Parathyroid adenoma (tissue), 2 donors: ENCODE measurements around the gene MRPL36.

Experiments used
- H2AFZ ChIP-seq: fragments of 300-600 bp; sonication (generic); one replicate; pipeline ENCODE4 v1.7.0; 2017; ENCODE audit warnings: antibody characterized with exemption, mild to moderate bottlenecking
- H3K27ac ChIP-seq: fragments of 300-600 bp; sonication (generic); one replicate; pipeline ENCODE4 v1.7.0; 2017
- H3K27me3 ChIP-seq: fragments of 300-600 bp; sonication (generic); one replicate; pipeline ENCODE4 v1.7.0; 2017; ENCODE audit warnings: low read length; ENCODE audit not compliant: control insufficient read depth, insufficient read depth
- H3K36me3 ChIP-seq: fragments of 300-600 bp; sonication (generic); one replicate; pipeline ENCODE4 v1.7.0; 2017; ENCODE audit warnings: low read length; ENCODE audit not compliant: control insufficient read depth, insufficient read depth
- H3K4me1 ChIP-seq: fragments of 300-600 bp; sonication (generic); one replicate; pipeline ENCODE4 v1.7.0; 2017; ENCODE audit warnings: control low read depth
- H3K4me2 ChIP-seq: fragments of 300-600 bp; sonication (generic); one replicate; pipeline ENCODE4 v1.7.0; 2017; ENCODE audit warnings: low read length
- H3K4me3 ChIP-seq: fragments of 300-600 bp; sonication (generic); one replicate; pipeline ENCODE4 v1.7.0; 2017; ENCODE audit warnings: low read depth, low read length
- H3K79me2 ChIP-seq: fragments of 300-600 bp; sonication (generic); one replicate; pipeline ENCODE4 v1.7.0; 2017; ENCODE audit warnings: control low read depth
- H3K9ac ChIP-seq: fragments of 300-600 bp; sonication (generic); one replicate; pipeline ENCODE4 v1.7.0; 2017; ENCODE audit warnings: mild to moderate bottlenecking
- H3K9me3 ChIP-seq: fragments of 300-600 bp; sonication (generic); one replicate; pipeline ENCODE4 v1.7.0; 2017; ENCODE audit warnings: low read length; ENCODE audit not compliant: control insufficient read depth
- TF ChIP-seq, protein P1 (sequence below): fragments of 300-600 bp; sonication (generic); IDR thresholded peaks from one replicate; pipeline ENCODE4 v1.7.0; 2017; ENCODE audit warnings: antibody characterized with exemption, mild to moderate bottlenecking
- donor health status: primary hyperparathyroidism.

The MRPL36 gene

DNA sequence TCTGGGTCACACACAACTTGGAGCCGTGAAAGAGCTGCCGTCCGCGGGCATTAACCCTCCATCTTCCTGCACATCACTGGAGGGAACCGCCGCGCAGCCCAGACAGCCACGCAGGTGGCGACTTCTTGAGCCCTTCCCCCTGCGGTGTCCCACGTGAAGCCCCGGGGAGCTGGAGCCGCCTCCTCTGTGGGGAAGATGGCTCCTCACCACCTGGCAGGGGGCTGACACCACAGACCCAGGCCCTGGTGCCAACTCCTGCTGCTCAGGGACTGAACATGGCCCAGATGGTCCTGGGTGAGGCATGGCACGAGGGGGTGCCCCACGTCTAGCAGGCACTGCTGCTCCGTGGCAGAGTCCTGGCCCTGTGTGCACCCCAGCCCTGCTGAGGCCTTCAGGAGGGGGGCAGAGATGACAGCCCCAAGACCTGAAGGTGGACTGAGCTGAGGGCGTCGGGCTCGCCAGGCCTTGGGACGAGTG is 40.5 kb upstream of the MRPL36 start:
- H3K9me3 ChIP-seq, result no peaks in the 10 kb centered on the region
- H3K4me1 ChIP-seq, result no peaks in the 10 kb centered on the region
- no peak overlapping the region for H3K9ac ChIP-seq
- no peak overlapping the region for H3K4me3 ChIP-seq
- H3K79me2 ChIP-seq, result no peaks in the 10 kb centered on the region
- H2AFZ ChIP-seq, result no peak overlapping the region
- no peaks in the 10 kb centered on the region for H3K36me3 ChIP-seq
- H3K27ac ChIP-seq, result no peak overlapping the region
- TF ChIP-seq, protein P1, sequence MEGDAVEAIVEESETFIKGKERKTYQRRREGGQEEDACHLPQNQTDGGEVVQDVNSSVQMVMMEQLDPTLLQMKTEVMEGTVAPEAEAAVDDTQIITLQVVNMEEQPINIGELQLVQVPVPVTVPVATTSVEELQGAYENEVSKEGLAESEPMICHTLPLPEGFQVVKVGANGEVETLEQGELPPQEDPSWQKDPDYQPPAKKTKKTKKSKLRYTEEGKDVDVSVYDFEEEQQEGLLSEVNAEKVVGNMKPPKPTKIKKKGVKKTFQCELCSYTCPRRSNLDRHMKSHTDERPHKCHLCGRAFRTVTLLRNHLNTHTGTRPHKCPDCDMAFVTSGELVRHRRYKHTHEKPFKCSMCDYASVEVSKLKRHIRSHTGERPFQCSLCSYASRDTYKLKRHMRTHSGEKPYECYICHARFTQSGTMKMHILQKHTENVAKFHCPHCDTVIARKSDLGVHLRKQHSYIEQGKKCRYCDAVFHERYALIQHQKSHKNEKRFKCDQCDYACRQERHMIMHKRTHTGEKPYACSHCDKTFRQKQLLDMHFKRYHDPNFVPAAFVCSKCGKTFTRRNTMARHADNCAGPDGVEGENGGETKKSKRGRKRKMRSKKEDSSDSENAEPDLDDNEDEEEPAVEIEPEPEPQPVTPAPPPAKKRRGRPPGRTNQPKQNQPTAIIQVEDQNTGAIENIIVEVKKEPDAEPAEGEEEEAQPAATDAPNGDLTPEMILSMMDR, result no peak
- no peaks in the 10 kb centered on the region for H3K27me3 ChIP-seq
- no peak overlapping the region for H3K4me2 ChIP-seq

DNA sequence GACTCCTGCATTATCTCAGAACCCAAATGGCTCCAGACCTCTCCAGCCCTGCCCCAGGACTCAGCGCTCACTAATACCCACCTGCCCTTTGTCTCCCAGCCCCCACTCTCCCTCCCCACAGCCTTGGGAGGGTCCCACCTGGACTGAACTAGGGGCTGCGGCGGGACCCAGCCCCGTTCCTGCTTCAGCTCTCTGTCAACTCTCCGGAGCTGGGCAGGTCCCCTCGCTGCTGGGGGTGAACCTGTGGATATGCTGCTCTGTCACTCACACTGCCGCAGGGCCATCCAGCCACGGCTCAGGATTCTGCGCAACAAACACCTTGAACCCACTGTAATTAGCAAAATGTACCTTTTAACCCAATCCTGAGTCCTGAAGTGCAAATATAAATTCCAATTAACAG is 38.4 kb upstream of the MRPL36 start:
- TF ChIP-seq, protein P1, result no peak
- Histone ChIP-seq H3K9ac (no peak overlapping the region), H3K4me3 (no peak overlapping the region), H3K79me2 (no peaks in the 10 kb centered on the region), H3K4me1 (no peaks in the 10 kb centered on the region), H3K27me3 (no peaks in the 10 kb centered on the region), H3K4me2 (no peak overlapping the region), H3K36me3 (no peaks in the 10 kb centered on the region), H3K27ac (no peak overlapping the region), H2AFZ (no peak overlapping the region), H3K9me3 (no peaks in the 10 kb centered on the region)

DNA sequence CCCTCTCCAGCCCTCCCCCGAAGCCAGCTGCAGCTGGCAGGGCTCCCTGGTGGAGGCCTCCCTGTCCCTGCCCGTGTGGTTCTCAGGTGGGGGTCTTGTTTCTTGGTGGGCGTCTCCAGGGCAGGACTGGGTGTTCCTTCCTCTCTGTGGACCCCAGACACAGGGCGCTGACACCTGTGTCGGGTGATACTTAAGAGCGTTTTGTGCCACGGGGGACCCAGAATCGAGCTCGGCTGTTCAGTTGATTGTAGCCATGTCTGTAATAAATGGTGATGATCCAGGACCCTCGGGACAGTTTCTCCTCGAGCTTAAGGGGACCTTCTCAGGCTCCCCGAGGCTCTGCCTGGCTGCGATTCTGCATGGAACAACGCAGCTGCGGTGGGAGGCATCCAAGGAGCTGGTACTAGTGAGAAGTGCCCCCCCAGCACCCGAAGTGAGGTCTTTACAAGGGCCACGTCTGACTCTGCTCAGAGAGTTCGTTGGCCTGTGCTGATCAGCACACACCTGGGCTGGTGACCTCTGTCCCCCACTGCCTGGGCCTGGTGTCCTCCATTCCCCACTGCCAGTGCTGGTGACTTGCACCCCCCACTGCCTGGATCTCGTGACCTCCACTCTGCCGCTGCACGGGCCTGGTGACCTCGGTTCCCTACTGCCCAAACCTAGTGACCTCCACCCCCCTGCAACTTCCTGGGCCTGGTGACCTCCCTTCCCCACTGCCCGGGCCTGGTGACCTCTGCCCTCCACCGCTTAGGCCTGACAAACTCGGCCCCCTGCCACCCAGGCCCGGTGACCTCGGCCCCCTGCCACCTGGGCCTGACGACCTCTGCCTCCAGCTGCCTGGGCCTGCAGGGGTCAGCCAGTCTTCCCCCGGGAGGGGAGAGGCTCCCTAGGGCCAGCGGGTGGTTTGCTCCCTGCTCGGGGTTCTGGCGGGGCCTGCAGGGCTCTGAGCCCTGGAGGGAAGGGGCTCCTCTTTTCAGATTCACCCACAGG is 37.5 kb upstream of the MRPL36 start:
- H3K27ac ChIP-seq, result no peak overlapping the region
- H3K79me2 ChIP-seq, result no peaks in the 10 kb centered on the region
- no peak overlapping the region for H2AFZ ChIP-seq
- TF ChIP-seq, protein P1, result no peak
- no peaks in the 10 kb centered on the region for H3K9me3 ChIP-seq
- no peaks in the 10 kb centered on the region for H3K36me3 ChIP-seq
- no peaks in the 10 kb centered on the region for H3K4me1 ChIP-seq
- H3K4me3 ChIP-seq, result no peak overlapping the region
- H3K4me2 ChIP-seq, result no peak overlapping the region
- no peaks in the 10 kb centered on the region for H3K27me3 ChIP-seq
- no peak overlapping the region for H3K9ac ChIP-seq

DNA sequence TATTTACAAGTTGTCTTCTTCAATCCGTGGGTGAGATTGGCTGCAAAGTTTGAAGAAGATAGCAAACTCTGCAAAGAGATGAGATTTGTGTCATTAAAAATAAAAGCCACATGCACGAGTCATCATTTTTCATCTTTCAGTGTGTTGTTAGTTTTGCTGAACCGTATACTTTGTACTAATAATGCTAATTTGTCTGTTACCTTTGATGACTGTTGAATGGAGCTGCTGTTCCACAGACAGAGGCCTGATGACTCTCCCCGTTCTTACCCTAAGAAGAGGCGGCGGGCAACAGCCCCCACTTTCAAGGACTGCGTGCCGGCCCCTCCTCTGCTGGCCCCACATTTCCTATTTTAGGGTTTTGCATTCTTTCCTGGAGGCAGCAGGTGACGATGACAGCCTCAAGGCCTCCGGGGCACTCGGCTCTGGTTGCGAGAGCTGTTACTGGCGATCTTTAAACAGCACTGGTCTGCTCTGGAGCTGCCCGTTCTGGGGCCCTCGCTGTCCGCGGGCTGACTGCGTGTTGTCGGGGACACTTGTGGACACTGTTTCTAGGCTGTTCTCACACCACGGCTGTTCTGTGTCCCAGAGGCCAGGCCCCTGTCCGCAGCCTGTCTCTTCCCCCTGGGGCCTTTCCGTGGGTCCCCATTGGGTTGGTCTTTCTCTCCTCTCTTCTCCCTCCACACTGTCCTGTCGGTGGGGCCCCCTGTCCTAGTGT is 36.7 kb upstream of the MRPL36 start:
- Histone ChIP-seq H3K27ac (no peak overlapping the region), H3K4me3 (no peak overlapping the region), H3K9ac (no peak overlapping the region), H3K36me3 (no peaks in the 10 kb centered on the region), H3K27me3 (no peaks in the 10 kb centered on the region), H3K9me3 (no peaks in the 10 kb centered on the region), H2AFZ (no peak overlapping the region), H3K4me2 (no peak overlapping the region), H3K79me2 (no peaks in the 10 kb centered on the region), H3K4me1 (no peaks in the 10 kb centered on the region)
- TF ChIP-seq, protein P1, result no peak
